Right forelimb (tissue), 1 donor: ENCODE measurements around the gene SYAP1.
A peak's percentile ranks its signal among the peaks of the same experiment; 100 is the strongest.
"Not testable (repeated sequence)": the region's sequence is repeated elsewhere in the genome, so short reads cannot be mapped to it uniquely, and the experiment has no call there.

Experiments
- DNase-seq: peaks from one replicate; pipeline ENCODE4 v3.0.0-alpha.2; 2018

SYAP1 gene, protein sequence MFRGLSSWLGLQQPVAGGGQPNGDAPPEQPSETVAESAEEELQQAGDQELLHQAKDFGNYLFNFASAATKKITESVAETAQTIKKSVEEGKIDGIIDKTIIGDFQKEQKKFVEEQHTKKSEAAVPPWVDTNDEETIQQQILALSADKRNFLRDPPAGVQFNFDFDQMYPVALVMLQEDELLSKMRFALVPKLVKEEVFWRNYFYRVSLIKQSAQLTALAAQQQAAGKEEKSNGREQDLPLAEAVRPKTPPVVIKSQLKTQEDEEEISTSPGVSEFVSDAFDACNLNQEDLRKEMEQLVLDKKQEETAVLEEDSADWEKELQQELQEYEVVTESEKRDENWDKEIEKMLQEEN

DNA sequence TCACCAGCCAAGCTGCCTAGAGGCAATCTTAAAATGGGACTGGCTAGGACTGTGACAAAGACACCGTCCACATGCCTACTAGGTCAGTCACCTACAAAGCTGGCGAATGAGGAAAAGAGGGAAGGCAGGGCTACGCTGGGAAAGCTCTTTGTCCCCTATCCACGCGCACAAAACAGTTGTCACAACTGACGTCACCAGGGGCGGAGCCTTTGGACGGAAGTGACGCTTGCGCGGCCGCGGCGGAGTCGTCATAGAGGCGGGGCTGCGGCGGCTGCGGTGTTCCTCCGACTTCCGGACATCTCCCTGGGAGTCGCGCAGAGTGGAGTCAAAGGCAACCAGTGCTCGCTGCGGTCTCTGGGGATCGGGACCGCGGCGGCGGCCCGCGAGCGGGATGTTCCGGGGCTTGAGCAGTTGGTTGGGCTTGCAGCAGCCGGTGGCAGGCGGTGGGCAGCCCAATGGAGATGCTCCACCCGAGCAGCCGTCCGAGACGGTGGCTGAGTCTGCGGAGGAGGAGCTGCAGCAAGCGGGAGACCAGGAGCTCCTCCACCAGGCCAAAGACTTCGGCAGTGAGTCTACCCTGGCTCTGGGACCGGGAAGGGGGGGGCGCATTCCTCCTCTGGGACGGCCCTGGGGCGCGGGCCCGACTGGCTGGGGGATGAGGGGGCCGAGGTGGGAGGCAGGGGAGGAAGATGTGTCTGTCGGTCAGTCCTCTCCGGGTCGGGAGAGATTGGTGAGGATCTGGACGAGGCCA lies at the start of gene SYAP1:
SYAP1 (plus strand) TSS at position 279 of the 751 bp plus-strand sequence; CDS start at position 392, 113 bp downstream.
- DNase-seq: peak; percentile 96

DNA sequence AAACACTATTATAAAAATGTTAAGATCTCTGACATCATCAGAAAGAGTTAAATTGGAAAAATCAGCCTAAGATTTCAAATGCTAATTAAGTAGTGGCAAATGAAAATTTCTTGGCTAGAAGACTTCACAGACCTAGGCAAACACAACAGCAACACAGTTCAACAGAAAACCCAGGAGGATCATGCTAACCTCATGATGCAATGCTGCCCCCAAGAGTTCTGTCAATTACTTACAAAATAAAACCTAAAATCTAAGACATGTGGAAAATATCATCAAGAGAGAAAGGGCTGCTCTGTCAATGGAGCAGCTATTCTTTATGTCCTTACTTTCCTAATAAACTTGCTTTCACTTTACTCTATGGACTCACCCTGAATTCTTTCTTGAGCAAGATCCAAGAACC lies 48.4 kb upstream of the SYAP1 start:
- peak; percentile 42 for DNase-seq

DNA sequence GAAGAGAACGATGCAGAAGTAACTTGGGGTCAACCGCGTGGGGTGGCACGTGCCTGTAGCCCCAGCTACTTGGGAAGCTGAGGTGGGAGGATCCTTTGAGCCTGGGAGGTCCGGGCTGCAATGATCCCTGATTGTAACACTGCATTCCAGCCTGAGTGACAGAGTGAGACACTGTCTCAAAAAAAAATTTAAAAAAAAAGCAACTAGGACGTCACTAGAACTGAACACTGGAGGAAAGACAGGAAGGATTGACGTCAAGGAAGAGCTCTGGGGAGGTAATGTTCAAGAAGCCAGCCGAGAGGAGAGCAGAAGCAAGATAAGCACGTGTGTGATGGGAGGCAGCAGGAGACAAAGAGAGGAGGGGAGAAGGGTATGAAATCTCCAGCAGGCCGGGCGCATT lies 40.7 kb upstream of the SYAP1 start:
- no peak for DNase-seq

DNA sequence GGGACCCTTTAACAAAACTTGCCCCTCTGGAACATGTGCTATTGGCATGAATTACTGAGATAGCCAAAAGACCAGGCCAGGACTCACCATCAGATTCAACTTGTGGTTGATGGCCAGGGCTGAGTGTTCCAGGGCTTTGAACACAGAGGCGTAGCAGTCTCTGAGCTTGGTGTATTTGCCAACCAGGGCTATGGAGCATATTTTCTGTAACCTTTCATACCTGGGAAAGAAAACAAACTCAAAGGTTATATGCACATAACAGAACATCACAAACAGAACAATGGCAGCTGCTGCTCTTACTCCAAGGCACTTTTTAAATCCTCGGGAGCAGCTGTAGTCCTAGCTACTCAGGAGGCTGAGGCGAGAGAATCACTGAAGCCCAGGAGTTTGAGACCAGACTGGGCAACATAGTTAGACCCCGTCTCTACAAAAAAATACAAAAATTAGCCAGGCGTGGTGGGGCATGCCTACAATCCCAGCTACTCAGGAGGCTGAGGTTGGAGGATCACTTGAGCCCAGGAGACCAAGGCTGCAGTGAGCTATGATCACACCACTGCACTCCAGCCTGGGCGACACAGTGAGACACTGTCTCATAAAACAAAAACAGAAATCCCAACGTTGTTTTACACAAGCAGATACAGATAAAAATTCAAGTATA lies 36.3 kb upstream of the SYAP1 start:
- no peak for DNase-seq

DNA sequence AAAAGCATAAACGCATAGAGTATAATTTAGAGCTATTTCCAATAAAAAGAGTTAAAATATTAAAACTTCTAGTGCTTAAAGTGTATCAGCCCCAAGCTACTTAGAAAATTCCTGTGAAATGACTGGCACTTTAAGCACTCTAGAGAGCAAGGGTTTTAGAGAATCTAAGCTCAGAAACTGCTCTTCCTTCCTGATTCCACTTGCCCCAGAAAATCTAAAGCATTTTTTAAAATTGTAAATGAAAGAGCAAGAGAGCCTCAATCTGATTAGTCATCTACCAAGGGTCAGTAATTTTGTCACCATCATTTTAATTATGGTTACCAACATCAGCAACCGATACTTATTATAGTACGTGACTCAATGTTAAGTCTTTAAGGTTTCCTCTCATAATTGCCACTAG lies 31.9 kb upstream of the SYAP1 start:
- no peak for DNase-seq

DNA sequence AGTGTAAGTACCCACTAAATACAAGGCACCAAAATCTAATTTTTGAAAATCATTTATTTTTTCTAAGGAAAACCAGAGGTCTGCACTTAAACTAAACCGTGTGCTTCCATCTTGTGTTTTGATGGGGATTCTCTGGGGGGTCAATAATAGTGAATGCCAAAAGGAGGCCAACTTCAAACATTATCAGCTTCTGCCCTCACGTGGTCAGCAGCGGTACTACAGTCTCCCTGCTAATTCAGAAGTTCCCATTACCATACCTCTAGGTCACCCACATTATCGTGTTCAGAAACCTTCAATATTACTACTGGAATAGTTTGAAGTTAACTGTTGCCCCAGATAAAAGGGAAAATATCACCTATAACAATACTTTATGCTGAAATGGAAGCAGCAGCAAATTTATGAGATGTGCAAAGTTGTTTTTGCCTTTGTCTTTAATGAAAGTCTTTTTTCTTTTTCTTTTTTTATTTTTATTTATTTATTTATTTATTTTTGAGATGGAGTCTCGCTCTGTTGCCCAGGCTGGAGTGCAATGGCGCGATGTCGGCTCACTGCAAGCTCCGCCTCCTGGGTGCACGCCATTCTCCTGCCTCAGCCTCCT lies 24.2 kb upstream of the SYAP1 start:
- peak; percentile 54 for DNase-seq

DNA sequence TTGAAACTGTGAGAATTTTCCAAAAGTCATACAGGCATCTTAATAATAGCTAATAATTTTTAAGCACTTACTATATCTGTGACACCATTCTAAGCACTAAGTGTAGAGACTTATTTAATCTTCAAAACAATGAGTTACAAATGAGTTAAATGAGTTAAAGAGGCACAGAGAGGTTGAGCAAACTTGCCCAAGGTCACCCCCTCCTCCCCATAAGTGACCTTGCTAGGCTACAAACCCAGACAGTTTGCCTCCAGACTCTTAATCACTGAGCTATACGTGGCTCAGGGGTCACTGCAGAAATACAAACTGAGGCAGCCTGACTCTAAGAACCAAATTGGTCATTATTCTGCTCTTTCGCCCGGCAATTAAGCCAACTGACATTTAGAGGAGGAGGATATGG lies 22.5 kb upstream of the SYAP1 start:
- no peak for DNase-seq

DNA sequence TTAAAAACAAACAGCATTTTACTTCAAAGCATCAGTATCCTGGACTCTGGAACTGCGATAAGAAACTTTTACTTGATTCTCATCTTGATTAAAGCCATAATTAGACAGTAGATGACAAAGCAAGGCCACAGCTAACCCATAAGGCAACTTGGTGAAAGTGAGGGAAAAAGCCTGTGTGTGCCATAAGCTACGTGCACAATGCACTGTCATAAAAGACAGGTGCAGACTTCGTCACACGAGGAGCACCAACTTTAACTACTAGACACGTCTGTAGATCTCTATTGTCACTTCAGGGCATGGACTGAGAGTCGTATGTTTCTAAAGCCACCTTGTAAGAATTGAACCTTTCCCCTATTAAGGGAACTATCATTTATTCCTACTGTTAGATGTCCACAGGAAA lies 20.0 kb upstream of the SYAP1 start:
- DNase-seq: no peak

DNA sequence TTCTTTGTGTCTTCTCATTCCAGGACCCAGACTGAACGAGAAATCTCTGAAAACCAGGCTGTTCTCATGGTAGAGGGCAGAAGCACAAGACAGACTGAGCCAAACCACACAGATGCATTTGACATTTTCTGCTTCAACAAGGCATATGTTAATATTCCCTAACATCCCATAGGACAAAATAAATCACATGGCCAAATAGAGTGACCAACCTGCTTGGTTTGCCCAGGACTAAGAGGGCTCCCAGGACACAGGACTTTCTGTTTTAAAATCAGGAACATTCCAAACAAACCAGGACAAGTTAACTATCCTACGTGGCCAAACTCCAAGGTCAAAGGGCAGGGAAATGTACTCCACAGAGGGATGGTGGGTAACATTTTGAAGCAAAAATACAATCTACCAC lies 18.7 kb upstream of the SYAP1 start:
- no peak for DNase-seq

DNA sequence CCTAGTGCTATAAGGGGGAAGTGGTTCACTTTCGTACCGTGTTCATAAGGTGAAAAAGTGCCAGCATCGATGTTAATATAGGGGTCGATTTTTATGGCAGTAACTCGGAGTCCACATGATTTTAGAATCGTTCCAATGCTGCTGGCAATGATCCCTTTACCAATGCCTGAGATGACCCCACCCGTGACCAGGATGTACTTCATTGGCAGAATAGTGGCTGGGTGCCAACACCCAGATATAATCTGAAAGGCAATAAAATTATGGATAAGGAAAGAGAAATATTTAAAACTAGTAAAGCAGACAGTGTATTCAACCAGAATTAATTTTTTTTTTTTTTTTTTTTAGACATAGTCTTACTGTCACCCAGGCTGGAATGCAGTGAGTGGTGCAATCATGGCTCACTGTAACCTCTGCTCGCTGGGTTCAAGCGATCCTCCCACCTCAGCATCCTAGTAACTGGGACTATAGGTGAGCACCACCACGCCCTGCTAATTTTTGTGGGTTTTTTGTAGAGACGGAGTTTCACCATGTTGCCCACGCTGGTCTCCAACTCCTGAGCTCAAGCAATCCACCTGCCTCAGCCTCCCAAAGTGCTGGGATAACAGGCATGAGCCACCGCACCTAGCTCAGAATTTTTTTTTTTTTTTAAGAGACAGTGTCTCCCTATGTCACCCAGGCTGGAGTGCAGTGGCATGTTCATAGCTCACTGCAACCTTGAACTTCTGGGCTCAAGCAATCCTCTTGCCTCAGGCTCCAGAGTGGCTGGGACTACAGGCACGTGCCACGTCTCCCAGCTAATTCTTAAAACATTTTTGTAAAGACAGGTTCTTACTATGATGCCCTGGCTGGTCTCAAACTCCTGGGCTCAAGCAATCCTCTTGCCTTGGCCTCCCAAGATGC lies 16.5 kb upstream of the SYAP1 start:
- no peak for DNase-seq

DNA sequence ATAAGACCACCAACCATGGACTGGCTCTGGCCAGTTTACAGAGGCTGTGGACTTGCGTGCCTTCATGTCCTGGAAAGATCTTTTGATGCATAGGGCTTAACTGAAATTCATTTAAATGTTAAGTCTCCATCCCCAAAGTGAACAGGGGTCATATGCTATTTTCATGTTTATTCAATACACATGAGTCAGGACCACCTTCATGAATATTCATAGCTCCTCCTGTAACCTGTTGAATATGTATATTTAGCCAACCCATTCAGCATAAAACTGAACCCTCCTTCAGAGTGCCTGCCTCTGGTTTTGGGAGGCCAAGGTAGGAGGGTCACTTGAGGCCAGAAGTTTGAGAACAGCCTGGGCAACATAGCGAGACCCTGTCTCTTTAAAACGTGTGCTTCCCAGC lies 14.0 kb upstream of the SYAP1 start:
- no peak for DNase-seq

DNA sequence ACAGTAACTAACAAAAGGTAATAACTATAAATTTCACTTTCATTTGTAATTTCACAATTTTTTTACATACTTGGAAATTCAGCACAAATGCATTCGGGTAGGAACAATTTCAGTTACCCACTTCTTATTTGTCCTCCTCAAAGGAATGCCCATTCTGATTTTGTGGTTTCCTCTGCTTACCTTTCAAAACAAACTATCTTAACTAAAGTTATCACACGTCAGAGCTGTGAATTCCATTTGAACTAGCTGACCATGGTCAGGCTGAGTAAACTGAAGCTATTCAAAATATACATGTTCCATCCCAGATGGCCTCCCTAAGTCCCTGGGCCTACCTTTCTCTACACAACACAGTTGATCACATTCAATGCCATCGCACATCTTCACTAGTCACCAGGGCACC lies 11.4 kb upstream of the SYAP1 start:
- DNase-seq: no peak

DNA sequence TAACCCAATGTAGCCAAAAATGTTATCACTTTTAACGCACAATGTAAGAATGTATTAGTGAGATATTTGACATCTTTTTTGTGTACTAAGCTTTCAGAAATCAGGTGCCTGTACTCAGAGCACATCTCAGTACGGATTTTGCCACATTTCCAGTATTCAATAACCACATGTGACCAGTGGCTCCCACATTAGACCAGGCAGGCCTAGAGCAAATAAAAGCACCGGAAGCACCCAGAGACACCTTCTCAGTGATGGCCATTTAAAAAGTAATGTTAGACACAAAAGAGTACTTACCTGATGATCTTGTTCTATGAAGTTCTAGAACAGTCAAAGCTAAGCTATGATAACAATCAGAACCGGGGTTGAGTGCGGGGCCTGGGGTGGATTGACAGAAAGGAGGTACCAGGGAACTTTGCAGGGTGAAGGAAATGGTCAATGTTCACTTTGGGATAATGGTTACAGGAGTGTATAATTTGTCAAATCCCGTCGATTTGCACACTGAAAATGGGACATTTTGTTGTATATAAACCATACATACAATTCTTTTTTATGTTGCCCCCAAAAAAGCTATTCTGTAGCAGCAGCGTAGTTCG lies 8.1 kb upstream of the SYAP1 start:
- DNase-seq: no peak

DNA sequence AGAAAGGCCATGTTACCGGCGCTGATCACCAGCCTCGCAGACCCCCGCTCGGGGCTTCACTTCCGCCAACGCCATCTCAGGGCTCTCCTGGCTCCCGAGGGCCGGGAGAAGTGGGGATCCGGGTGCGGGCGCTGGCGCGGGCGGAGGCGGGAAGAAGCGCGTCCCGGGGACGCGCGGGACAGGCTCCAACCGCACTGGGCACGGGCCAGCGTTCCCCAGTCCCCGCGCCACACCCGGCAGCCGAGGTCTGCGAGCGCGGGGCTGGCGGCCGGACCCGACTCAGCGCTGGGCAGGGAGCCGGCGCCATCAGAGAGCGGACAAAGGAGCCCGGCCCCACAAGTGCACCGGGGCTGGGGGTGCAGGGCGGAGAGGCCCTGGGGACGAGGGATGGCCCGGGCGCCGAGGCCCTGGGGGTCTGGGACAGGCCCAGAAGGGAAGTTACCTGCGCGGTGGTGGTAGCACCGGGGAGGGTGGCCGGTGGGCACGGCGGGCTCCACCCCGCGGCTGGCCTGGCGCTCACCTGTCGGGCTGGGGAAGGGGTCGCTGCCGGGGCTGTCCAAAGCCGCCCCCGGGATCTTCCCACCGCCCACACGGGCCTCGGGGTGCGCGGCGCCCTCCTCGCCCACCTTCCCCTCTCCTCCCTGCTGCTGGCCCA lies 7.4 kb upstream of the SYAP1 start:
- peak; percentile 47 for DNase-seq

DNA sequence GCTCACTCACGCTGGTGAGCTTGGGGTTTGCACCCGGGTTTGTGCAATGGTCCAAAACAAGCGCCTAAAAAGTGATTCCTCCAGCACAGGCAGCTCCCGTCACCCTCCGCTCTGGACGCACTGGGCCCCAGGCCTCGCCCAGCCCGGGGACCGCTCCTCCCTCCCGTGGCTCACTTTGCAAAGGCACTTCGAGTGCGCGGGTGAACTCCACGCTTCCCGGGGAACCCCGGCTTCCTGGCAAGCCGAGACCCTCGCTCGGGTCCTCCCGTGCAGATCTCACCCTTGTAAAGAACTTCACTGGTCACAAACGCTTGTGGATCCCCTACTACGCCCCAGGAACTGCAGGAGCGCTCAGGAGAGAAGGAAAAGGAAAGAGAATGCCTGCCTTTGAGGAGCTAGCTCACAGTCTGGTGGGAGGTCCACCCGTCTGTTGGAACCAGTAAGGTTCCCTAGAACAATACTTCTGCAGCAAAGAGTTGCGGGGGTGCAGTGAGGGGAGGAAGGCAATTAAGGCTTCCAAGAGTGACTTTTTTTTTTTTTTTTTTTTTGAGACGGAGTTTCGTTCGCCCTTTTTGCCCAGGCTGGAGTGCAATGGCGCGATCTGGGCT lies 6.8 kb upstream of the SYAP1 start, which contains the start of gene CTPS2:
CTPS2 (minus strand) TSS at position 122 of the 608 bp plus-strand sequence. CDS start 9,767 bp downstream, outside the sequence.
- DNase-seq: peak; percentile 76

DNA sequence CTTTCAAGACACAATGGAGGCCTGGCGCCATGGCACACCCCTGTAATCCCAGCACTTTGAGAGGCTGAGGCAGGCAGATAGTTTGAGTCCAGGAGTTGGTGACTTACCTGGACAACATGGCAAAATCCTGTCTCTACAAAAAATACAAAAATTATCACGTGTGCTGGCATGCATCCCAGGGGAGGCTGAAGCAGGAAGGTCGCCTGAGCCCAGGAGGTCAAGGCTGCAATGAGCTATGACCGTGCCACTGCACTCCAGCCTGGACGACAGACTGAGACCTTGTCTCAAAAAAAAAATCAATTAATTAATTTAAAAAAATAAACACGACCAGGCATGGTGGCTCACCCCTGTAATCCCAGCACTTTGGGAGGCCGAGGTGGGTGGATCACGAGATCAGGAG lies 4.9 kb upstream of the SYAP1 start:
- DNase-seq: no peak

DNA sequence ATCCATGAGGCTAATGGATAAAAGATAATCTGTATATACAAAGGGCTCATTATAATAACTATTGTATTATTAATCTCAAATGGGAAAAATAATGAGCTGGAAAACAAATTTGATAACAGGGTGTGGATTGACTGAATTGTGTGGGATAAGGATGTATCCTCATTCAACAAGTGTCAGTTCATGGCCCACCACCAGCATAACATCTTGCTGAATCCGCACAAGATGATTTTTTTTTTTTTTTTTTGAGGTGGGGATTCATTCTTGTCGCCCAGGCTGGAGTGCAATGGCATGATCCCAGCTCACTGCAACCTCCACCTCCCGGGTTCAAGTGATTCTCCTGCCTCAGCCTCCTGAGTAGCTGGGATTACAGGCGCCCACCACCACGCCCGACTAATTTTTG lies 3.8 kb upstream of the SYAP1 start:
- not testable (repeated sequence) for DNase-seq

DNA sequence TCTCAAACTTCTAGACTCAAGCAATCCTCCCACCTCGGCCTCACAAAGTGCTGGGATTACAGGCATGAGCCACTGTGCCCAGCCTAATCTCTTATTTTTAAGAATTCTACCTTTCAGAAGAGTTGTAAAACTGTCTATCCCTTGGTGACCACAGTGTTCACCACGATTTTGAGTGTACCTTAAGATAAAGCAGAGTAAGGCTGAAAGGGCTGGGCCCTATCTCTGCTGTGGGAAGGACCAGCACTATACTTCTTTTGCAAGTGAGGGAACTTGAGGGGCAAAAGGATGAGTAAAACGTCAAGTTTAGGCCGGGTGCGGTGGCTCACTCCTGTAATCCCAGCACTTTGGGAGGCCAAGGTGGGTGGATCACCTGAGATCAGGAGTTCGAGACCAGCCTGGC lies 3.0 kb upstream of the SYAP1 start:
- DNase-seq: not testable (repeated sequence)

DNA sequence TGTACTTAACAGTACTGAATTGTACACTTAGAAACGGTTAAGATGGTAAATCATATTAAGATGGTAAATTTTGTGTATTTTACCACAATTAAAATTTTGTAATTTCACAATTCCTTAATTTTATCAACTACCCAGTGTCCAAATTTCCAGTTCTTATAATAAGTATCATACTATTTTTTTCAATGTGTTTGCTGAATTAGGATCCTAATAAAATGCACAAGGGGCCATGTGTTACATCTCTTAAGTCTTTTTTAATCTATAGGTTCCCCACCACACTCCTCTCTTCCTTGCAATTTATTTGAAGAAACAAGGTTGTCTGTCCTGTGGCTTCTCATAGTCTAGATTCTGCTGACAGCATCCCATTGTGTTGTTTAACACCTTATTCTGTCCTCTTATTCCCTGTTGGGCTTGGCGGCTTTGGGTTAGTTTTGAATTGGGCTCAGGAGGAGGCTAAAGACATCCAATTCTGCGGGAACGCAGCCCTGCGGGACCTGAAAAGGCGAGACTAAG lies 533 bp upstream of the SYAP1 start:
- DNase-seq: no peak

DNA sequence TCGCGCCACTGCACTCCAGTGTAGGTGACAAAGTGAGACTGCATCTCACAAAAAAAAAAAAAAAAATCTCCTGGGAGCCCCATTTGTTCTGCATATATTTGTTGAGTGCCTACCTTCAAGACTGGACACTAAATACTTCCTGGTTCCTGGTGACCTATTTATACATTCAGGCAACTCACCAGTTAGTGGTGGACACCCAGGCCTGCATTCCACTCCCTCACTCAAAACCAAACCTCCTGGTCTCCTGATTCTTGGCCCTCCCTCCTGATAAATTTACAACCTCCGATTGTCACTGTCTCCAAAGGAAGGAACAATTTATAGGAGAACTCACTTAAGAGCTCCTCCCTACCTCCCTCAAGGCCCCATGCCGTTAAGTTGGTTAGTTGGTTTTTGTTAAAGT lies 3.1 kb downstream of the SYAP1 start:
- no peak for DNase-seq

DNA sequence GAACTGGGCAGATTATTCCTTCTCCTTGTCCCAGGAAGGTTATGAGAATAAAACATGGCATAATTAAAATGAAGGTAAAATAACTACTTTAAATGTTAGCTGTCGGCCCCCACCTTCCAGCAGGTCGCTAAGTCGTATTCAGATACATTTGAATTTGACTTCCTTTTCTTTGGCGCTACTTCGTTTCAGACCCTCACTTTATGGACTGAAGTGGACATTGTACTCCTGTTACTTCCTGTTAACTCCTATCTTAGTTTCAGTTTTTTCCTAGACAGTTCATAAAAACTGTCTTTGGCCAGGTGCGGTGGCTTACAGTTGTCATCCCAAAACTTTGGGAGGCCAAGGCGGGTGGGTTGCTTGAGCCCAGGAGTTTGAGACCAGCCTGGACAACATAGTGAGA lies 5.7 kb downstream of the SYAP1 start:
- no peak for DNase-seq
